ENCODE results near the gene CAPN15.

DNA sequence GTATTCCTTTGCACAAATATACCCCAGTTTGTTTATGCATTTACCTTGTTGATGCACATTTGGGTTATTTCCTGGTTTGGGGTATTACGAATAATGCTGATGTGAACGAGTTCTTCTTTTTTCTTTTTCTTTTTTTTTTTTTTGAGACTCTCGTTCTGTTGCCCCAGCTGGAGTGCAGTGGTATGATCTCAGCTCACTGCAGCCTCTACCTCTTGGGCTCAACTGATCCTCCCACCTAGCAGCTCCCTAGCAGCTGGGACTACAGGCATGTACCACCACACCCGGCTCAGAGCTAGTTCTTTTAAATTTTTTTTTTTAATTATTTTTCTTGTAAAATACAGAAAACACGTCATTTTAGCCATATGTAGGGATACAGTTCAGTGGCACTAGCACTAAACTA, 76.4 kb downstream of the CAPN15 start:
- TF ChIP-seq, protein P1, sequence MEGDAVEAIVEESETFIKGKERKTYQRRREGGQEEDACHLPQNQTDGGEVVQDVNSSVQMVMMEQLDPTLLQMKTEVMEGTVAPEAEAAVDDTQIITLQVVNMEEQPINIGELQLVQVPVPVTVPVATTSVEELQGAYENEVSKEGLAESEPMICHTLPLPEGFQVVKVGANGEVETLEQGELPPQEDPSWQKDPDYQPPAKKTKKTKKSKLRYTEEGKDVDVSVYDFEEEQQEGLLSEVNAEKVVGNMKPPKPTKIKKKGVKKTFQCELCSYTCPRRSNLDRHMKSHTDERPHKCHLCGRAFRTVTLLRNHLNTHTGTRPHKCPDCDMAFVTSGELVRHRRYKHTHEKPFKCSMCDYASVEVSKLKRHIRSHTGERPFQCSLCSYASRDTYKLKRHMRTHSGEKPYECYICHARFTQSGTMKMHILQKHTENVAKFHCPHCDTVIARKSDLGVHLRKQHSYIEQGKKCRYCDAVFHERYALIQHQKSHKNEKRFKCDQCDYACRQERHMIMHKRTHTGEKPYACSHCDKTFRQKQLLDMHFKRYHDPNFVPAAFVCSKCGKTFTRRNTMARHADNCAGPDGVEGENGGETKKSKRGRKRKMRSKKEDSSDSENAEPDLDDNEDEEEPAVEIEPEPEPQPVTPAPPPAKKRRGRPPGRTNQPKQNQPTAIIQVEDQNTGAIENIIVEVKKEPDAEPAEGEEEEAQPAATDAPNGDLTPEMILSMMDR (IDR thresholded peaks at IDR 0.05) = no peak
- TF ChIP-seq POLR2AphosphoS5 (IDR thresholded peaks at IDR 0.05; ENCODE audit: low read depth, low read length) (no peak), TAF1 (IDR thresholded peaks at IDR 0.05; ENCODE audit: borderline replicate concordance, low read depth, low read length) (no peak), CHD2 (IDR thresholded peaks at IDR 0.05; ENCODE audit: low read length, partially characterized antibody) (no peak), TCF12 (IDR thresholded peaks at IDR 0.05) (no peak)
- TF ChIP-seq, protein P2, sequence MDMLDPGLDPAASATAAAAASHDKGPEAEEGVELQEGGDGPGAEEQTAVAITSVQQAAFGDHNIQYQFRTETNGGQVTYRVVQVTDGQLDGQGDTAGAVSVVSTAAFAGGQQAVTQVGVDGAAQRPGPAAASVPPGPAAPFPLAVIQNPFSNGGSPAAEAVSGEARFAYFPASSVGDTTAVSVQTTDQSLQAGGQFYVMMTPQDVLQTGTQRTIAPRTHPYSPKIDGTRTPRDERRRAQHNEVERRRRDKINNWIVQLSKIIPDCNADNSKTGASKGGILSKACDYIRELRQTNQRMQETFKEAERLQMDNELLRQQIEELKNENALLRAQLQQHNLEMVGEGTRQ (IDR thresholded peaks at IDR 0.05; ENCODE audit: borderline replicate concordance, low read depth, low read length) = no peak
- TF ChIP-seq, protein P3, sequence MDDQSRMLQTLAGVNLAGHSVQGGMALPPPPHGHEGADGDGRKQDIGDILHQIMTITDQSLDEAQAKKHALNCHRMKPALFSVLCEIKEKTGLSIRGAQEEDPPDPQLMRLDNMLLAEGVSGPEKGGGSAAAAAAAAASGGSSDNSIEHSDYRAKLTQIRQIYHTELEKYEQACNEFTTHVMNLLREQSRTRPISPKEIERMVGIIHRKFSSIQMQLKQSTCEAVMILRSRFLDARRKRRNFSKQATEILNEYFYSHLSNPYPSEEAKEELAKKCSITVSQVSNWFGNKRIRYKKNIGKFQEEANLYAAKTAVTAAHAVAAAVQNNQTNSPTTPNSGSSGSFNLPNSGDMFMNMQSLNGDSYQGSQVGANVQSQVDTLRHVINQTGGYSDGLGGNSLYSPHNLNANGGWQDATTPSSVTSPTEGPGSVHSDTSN (IDR thresholded peaks at IDR 0.05) = no peak
- TF ChIP-seq, protein P4, sequence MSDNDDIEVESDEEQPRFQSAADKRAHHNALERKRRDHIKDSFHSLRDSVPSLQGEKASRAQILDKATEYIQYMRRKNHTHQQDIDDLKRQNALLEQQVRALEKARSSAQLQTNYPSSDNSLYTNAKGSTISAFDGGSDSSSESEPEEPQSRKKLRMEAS (IDR thresholded peaks at IDR 0.05; ENCODE audit: low read depth) = no peak

Data from SK-N-SH (cell line).